B cell (primary cell): ENCODE data around the gene EGFLAM. TPM values are rescaled to one million over a fixed set of nuclear protein-coding genes. Genes with fewer than 3 reads are reported as not detected.

ENCODE experiments used
- ATAC-seq: fragments of 200-7000 bp; cut with Tn5 transposase; one replicate; pipeline ENCODE4 v1.10.0; 2021; ENCODE audit warnings: low read depth, mild to moderate bottlenecking, moderate number of reproducible peaks, moderate library complexity
- CTCF ChIA-PET: fragments of 350-600 bp; sonication (Branson Sonifier 250); formaldehyde crosslinking; loops from one replicate; lab custom pipeline; 2021; ENCODE audit warnings: antibody characterized with exemption, inconsistent platforms; lab: Charles Lee
- POLR2A ChIA-PET: fragments of 350-600 bp; sonication (Branson Sonifier 250); formaldehyde crosslinking; loops from one replicate; lab custom pipeline; 2021; ENCODE audit warnings: antibody characterized with exemption; lab: Charles Lee
- DNase-seq: peaks from one replicate; pipeline ENCODE4 v3.0.0; 2013
- H2AFZ ChIP-seq: 2 replicates; pipeline ENCODE4 v1.6.1; 2012; ENCODE audit warnings: mild to moderate bottlenecking, low read depth, low read length; ENCODE audit not compliant: insufficient read depth, poor library complexity, severe bottlenecking
- H3K27ac ChIP-seq, 2 donors: 1 replicate in 1 of 2; 2 replicates in 1 of 2; pipeline ENCODE4 v1.5.1; 2012 to 2013; ENCODE audit warnings: low read length in 2 of 2, mild to moderate bottlenecking in 2 of 2, moderate library complexity in 1 of 2
- H3K27me3 ChIP-seq, 4 experiments: fragments of 200-600 bp in 1 of 4; sonication (generic) in 1 of 4; replicated peaks in 1 of 4; 1 replicate in 2 of 4; 2 replicates in 2 of 4; pipeline versions ENCODE4 v1.6.1 to v1.7.0; 2013 to 2016; ENCODE audit warnings: low read length in 3 of 4, mild to moderate bottlenecking in 2 of 4, mixed read lengths in 1 of 4, moderate library complexity in 1 of 4; ENCODE audit not compliant: insufficient read depth in 4 of 4, control insufficient read depth in 3 of 4; ENCODE audit errors: control extremely low read depth in 1 of 4
- H3K36me3 ChIP-seq, 2 experiments: replicated peaks in 1 of 2; 1 replicate in 1 of 2; 2 replicates in 1 of 2; pipeline versions ENCODE4 v1.6.1 to v1.7.1; 2013; ENCODE audit warnings: low read length in 1 of 2; ENCODE audit not compliant: insufficient read depth in 2 of 2, control insufficient read depth in 1 of 2; ENCODE audit errors: control extremely low read depth in 1 of 2, extremely low read depth in 1 of 2
- H3K4me1 ChIP-seq, 2 donors: fragments of 200-600 bp in 1 of 2; sonication (generic) in 1 of 2; 1 replicate in 1 of 2; 2 replicates in 1 of 2; pipeline versions ENCODE4 v1.5.1 to v1.6.1; 2013 to 2017; ENCODE audit warnings: low read length in 2 of 2; ENCODE audit not compliant: control insufficient read depth in 2 of 2, insufficient read depth in 2 of 2
- H3K4me2 ChIP-seq: replicated peaks from 2 replicates; pipeline ENCODE3; 2012; ENCODE audit warnings: mild to moderate bottlenecking, low read depth, low read length; ENCODE audit not compliant: poor library complexity, severe bottlenecking
- H3K4me3 ChIP-seq, 5 experiments: fragments of 200-600 bp in 1 of 5; sonication (generic) in 1 of 5; 1 replicate in 3 of 5; 2 replicates in 2 of 5; pipeline versions ENCODE4 v1.5.1 to v1.7.0; 2011 to 2016; ENCODE audit warnings: low read length in 4 of 5, mild to moderate bottlenecking in 4 of 5, low read depth in 2 of 5, control low read depth in 1 of 5, moderate library complexity in 1 of 5; ENCODE audit not compliant: insufficient read depth in 1 of 5; ENCODE audit errors: control extremely low read depth in 1 of 5, extremely low read depth in 1 of 5
- H3K79me2 ChIP-seq: fragments of 200-600 bp; sonication (generic); one replicate; pipeline ENCODE4 v1.6.0; 2016; ENCODE audit warnings: low read length; ENCODE audit not compliant: control insufficient read depth, insufficient read depth
- H3K9ac ChIP-seq: fragments of 200-600 bp; sonication (generic); 2 replicates; pipeline ENCODE4 v1.6.1; 2017; ENCODE audit warnings: mild to moderate bottlenecking, low read length, moderate library complexity
- H3K9me3 ChIP-seq, 3 donors: one replicate each; pipeline versions ENCODE4 v1.6.1 to v1.7.1; 2013; ENCODE audit warnings: low read length in 2 of 3; ENCODE audit not compliant: control insufficient read depth in 2 of 3, insufficient read depth in 1 of 3; ENCODE audit errors: control extremely low read depth in 1 of 3
- H4K20me1 ChIP-seq: 2 replicates; pipeline ENCODE4 v1.6.0; 2012; ENCODE audit warnings: mild to moderate bottlenecking, low read length; ENCODE audit not compliant: insufficient read depth, control insufficient read depth, poor library complexity, severe bottlenecking
- H3K27ac Mint-ChIP-seq: one replicate; pipeline ENCODE4 v1.8.0; 2021; ENCODE audit warnings: mixed read lengths
- H3K27me3 Mint-ChIP-seq: one replicate; pipeline ENCODE4 v1.8.0; 2021; ENCODE audit warnings: mixed read lengths
- H3K4me1 Mint-ChIP-seq: one replicate; pipeline ENCODE4 v1.8.0; 2021; ENCODE audit warnings: mixed read lengths
- H3K4me3 Mint-ChIP-seq: one replicate; pipeline ENCODE4 v1.8.0; 2021; ENCODE audit warnings: mixed read lengths
- H3K9me3 Mint-ChIP-seq: one replicate; pipeline ENCODE4 v1.8.0; 2022; ENCODE audit warnings: mixed read lengths; ENCODE audit not compliant: insufficient read depth
- CTCF ChIP-seq: fragments of 200-600 bp; IDR thresholded peaks from one replicate; pipeline ENCODE4 v1.8.0; 2022; ENCODE audit warnings: antibody characterized with exemption, mild to moderate bottlenecking
- EZH2 ChIP-seq: IDR thresholded peaks from 2 replicates; pipeline ENCODE4 v1.6.1; 2012; ENCODE audit warnings: borderline replicate concordance, low read depth, mild to moderate bottlenecking, moderate library complexity, low read length; ENCODE audit not compliant: insufficient read depth, poor library complexity, severe bottlenecking
- WGBS: methylation state at CpG from one replicate; pipeline ENCODE4 v1.1.5; 2013; ENCODE audit warnings: missing lambda C conversion rate; ENCODE audit not compliant: insufficient coverage; 5-methylcytosine and 5-hydroxymethylcytosine counted together
- intact Hi-C: fragments of 100-400 bp; cut with micrococcal nuclease; formaldehyde crosslinking; loops from one replicate; pipeline ENCODE4 v1.10.0; 2022
- polyA plus RNA-seq: library from polyadenylated mRNA; depleted of rRNA; stranded (reverse); fragments of >200 nt; gene quantifications from 2 replicates; pipeline ENCODE4 v1.2.3, GENCODE V29; 2012
- total RNA-seq, 2 donors: library from RNA; stranded (reverse); fragments of 120-200 nt in 1 of 2; gene quantifications; 1 replicate in 1 of 2; 2 replicates in 1 of 2; pipeline versions ENCODE4 v1.2.3 to v1.2.4, GENCODE V29; 2013 to 2022

The EGFLAM gene
- total and polyA plus RNA-seq, 2 donors (not counting 1 experiment from before 2014, with no cell fraction given), result not detected

GRCh38 chr5:38469707-38470267 lies 211.4 kb downstream of the EGFLAM start:
- Mint-ChIP-seq H3K27me3 (peaks cover 55% of the 10 kb centered on the region), H3K9me3 (no peaks in the 10 kb centered on the region), H3K27ac (no peak overlapping the region), H3K4me1 (no peaks in the 10 kb centered on the region), H3K4me3 (no peak overlapping the region)
- Histone ChIP-seq H3K4me1 (no peaks in the 10 kb centered on the region), H3K9ac (no peak overlapping the region), H3K4me3 (no peak overlapping the region), H3K79me2 (no peaks in the 10 kb centered on the region), H3K4me2 (no peak overlapping the region), H3K27ac (no peak overlapping the region), H4K20me1 (no peaks in the 10 kb centered on the region), H3K27me3 (peaks cover 0 to 61% (median 16%) of the 10 kb centered on the region in 4 experiments), H3K36me3 (no peaks in the 10 kb centered on the region), H2AFZ (no peak overlapping the region), H3K9me3 (peaks cover 0 to 43% (median 0%) of the 10 kb centered on the region in 3 donors)
- intact Hi-C loops, result no loop called here
- ChIA-PET POLR2A (no interaction called here), CTCF (no interaction called here)
- 100% methylated on average over 4 of the region's 11 CpGs for WGBS
- DNase-seq (no peak), ATAC-seq (no peak)
- TF ChIP-seq CTCF (no peak), EZH2 (no peak)

DNA sequence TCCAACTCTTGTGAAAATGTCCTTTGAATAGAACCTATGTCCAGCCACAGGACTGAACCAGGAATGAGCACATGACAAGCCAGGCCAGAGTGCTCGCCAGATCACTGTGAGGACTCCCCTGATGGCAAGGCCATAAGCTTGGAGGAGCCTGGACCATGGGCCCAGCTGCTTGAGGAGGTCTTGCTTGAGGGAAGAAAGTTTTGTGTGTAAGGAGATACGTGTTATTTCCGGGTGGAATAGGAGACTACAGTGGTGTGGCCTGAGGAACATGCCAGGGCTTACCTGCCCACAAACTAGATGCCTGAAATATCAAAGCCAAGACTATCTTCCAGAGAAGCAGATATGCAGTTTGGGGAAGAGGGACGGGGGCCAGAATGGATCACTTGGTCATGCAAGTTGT lies 213.3 kb downstream of the EGFLAM start:
- 91% methylated on average over 4 of the region's 4 CpGs for WGBS
- ChIA-PET CTCF (no interaction called here), POLR2A (no interaction called here)

More for the DNA sequence above, 213.3 kb downstream of the EGFLAM start:
- Mint-ChIP-seq H3K4me1 (no peaks in the 10 kb centered on the region), H3K4me3 (no peak overlapping the region), H3K27me3 (peaks cover 63% of the 10 kb centered on the region), H3K27ac (no peak overlapping the region), H3K9me3 (no peaks in the 10 kb centered on the region)
- Histone ChIP-seq H3K4me3 (no peak overlapping the region), H3K36me3 (no peaks in the 10 kb centered on the region), H4K20me1 (no peaks in the 10 kb centered on the region), H3K4me2 (no peak overlapping the region), H3K9ac (no peak overlapping the region), H3K4me1 (no peaks in the 10 kb centered on the region), H2AFZ (no peak overlapping the region), H3K9me3 (peaks cover 0 to 33% (median 0%) of the 10 kb centered on the region in 3 donors), H3K27ac (no peak overlapping the region), H3K27me3 (peaks cover 0 to 47% (median 14%) of the 10 kb centered on the region in 4 experiments), H3K79me2 (no peaks in the 10 kb centered on the region)
- no peak for ATAC-seq
- intact Hi-C loops, result no loop called here
- TF ChIP-seq CTCF, result no peak
- no peak for TF ChIP-seq EZH2
- no peak for DNase-seq
